ENCODE measurements around the gene DCTPP1.

DNA sequence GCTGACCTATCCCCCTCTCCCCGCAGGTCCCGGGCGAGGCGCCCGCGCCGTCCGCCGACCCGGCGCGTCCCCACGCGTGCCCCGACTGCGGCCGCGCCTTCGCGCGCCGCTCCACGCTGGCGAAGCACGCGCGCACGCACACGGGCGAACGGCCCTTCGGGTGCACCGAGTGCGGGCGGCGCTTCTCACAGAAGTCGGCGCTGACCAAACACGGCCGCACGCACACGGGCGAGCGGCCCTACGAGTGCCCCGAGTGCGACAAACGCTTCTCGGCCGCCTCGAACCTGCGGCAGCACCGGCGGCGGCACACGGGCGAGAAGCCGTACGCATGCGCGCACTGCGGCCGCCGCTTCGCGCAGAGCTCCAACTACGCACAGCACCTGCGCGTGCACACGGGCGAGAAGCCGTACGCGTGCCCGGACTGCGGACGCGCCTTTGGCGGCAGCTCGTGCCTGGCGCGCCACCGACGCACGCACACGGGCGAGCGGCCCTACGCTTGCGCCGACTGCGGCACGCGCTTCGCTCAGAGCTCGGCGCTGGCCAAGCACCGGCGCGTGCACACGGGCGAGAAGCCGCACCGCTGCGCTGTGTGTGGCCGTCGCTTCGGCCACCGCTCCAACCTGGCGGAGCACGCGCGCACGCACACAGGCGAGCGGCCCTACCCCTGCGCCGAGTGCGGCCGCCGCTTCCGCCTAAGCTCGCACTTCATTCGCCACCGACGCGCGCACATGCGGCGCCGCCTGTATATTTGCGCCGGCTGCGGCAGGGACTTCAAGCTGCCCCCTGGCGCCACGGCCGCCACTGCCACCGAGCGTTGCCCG is 12.1 kb downstream of the DCTPP1 start:
- no peak for TF ChIP-seq POLR2A (IDR thresholded peaks at IDR 0.05)
- TF ChIP-seq, protein P1, sequence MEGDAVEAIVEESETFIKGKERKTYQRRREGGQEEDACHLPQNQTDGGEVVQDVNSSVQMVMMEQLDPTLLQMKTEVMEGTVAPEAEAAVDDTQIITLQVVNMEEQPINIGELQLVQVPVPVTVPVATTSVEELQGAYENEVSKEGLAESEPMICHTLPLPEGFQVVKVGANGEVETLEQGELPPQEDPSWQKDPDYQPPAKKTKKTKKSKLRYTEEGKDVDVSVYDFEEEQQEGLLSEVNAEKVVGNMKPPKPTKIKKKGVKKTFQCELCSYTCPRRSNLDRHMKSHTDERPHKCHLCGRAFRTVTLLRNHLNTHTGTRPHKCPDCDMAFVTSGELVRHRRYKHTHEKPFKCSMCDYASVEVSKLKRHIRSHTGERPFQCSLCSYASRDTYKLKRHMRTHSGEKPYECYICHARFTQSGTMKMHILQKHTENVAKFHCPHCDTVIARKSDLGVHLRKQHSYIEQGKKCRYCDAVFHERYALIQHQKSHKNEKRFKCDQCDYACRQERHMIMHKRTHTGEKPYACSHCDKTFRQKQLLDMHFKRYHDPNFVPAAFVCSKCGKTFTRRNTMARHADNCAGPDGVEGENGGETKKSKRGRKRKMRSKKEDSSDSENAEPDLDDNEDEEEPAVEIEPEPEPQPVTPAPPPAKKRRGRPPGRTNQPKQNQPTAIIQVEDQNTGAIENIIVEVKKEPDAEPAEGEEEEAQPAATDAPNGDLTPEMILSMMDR (IDR thresholded peaks at IDR 0.05): no peak

All from lower leg skin (tissue), 3 donors.